SK-N-DZ (cell line): ENCODE results near the gene MARCHF3.
"Not testable (repeated sequence)": the region's sequence is repeated elsewhere in the genome, so short reads cannot be mapped to it uniquely, and the experiment has no call there.

ENCODE experiments used
- DNase-seq: peaks from one replicate; pipeline ENCODE4 v3.0.0-alpha.2; 2015; ENCODE audit warnings: low spot score

Gene MARCHF3

DNA sequence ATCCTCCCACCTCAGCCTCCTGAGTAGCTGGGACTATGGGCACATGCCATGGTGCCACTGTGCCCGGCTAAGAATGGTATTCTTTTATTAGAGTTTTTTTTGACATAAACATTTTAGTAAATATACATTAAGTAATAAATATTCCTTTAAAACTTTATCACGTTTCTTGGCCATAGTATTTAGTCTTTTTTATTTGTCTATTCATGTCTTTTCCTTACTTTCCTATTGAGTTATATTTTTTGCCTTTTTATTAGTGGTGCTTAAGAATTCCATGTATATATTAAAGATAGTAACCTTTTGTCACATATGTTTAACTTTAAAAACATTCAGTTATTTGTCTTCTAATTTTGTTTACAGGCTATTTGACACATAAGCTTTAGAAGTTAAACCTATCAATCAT is 73.4 kb downstream of the MARCHF3 start:
- no peak for DNase-seq

DNA sequence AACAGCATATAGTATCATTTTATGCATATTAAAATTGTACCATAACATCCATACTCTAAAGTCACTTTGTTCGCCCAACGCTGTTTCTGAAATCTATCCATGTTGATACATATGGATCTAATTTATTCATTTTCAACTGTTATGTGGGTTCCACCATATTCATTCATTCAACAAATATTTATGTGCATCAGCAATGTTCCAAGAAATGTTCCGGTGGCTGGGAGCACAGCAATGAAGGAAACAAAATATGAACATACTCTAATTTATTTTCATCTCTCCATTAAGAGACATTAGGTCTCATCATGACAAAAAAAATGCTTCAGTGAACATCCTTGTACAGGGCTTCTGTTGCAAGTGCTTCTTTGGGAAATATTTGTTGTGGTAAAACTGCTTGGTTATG is 75.4 kb downstream of the MARCHF3 start:
- no peak for DNase-seq

- no peak for DNase-seq
Measured at GRCh38 chr5:126953640-126954039, 76.7 kb downstream of the MARCHF3 start.

- DNase-seq = no peak
Measured at GRCh38 chr5:126949475-126949874, 80.9 kb downstream of the MARCHF3 start.

GRCh38 chr5:126948453-126948852 is 81.9 kb downstream of the MARCHF3 start:
- DNase-seq = no peak

DNA sequence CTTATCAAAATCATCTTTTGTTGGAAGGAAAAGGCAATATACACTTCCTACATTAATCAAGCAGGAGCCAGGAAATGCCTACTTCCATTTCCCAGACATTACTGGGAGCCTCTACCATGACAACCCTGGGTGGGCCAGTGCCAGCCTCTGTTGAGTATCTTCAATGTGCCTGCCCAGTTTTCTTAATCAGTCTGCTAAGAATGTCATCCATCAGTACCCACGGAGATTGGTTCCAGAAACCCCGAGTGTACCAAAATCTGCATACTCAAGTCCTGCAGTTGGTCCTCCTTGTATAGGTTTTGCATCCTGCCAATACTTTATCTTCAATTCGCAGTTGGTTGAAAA is 82.4 kb downstream of the MARCHF3 start:
- no peak for DNase-seq

DNA sequence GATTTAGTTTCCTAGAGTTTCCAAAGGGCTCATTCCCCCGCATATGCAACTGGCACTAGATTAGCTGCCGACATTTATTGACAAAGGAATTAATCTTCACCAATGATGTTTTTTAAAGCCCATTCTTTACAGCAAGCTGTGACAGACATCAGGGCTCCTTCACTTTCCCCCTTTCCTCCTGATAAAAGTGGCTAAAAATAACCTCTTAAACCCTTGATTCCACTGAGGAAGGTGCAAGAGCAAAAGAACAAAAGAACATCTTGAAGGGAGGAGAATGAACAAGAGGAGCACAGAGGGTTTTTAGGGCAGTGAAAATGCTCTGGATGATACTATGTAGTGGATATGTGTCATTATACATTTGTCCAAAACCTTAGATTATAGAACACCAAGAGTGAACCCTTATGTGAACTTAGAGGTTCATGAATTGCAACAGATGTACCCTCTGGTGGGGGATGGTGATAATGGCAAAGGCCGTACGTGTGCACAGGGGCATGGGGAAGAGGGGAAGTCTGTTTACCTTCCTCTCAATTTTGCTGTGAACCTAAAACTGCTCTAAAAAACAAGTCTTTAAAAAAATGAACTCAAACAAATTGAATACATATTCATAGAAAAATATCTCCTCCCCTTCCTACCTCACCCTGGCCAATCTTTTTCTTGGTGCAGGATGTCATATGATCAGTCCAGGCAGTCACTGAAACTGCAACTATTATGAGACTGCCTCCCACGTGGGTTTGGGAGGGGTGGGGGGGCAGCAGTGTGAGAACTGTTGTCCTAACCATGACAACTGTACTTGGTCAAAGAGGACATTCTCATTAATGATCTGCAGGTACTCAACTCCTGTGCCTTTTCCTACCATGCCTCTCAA is 83.0 kb downstream of the MARCHF3 start:
- no peak for DNase-seq

GRCh38 chr5:126942908-126943307 is 87.5 kb downstream of the MARCHF3 start:
- not testable (repeated sequence) for DNase-seq

GRCh38 chr5:126941403-126941802 is 89.0 kb downstream of the MARCHF3 start:
- no peak for DNase-seq

- no peak for DNase-seq
Measured at GRCh38 chr5:126939887-126940286, 90.5 kb downstream of the MARCHF3 start.

DNA sequence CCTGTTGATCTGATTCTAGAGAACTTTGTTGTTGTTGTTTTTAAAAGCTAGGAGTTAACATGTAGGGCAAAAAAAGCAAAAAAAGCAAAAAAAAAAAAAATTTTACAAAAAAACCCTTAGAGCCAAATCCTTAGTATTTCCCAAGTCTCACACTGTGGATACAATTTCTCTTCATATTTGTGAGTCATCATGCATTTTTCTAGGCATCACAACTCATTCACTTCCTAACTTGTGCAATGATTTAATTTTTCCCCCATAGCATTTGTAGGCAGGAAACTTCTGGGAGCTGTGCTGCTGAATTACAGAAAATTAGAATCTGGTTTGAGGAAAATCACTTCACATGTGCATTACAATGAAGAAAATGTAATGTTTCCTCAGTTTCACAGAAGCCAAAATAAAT is 91.9 kb downstream of the MARCHF3 start:
- DNase-seq = no peak

- no peak for DNase-seq
Measured at GRCh38 chr5:126937771-126938170, 92.6 kb downstream of the MARCHF3 start.

GRCh38 chr5:126936775-126937418 is 93.5 kb downstream of the MARCHF3 start:
- DNase-seq = no peak

GRCh38 chr5:126931963-126932660 is 98.2 kb downstream of the MARCHF3 start:
- no peak for DNase-seq

DNA sequence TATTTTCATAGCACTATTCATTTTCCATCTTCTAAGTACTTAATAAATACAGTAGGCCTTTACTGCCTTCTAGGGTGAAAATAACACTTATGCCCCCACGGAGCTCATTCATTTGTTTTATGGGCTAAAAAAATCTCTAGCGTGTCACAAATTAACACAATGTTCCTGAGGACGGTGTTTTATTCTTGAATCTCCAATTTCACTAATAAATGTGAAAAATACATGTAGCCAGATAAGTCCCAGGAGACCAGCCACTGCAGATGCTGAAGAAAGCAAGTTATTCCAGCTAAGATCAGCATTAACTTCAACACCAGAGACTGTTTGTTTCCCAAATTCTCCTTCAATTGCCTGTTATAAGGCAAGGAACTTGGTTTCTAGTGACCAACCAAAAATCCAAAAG is 102.3 kb downstream of the MARCHF3 start:
- DNase-seq = no peak

DNA sequence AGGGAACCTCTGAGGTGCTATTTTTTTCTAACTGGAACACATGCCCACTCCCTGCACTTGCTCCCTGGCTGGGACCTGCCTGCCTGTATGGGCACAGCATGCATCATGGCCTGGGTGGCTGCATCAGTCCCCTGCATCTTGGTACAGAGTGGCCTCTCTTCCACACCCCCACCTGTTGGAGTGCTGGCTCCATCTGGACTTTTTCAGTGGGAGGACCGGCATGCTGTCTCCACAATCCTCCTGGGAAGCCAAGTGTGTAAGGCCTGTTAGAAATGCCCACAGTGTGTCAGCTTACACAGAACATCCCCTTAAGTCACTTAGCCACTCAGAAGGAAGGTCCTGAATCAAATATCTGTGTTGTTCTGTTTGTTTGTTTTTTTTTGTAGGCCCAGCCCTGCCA is 102.9 kb downstream of the MARCHF3 start:
- no peak for DNase-seq

DNA sequence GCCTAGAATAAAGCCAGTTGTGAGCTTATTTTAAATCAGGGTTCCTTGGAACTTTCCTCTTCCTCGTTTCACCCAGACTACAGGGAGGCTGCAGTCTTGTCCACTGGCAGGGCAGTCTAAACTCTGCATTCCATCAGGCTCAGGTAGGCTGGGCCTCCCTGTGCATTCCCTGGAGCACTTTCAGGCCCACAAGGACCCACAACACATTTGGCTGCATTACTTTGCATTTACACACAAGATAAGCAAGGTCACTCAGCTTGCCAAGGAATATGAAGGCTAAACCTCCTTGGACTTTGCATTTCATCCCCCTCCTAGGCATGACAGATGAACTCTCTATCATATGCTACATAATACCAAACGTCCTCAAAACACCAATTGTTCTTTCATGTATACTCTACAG is 104.2 kb downstream of the MARCHF3 start:
- no peak for DNase-seq

- DNase-seq = no peak
Measured at GRCh38 chr5:126925482-126925881, 104.9 kb downstream of the MARCHF3 start.

DNA sequence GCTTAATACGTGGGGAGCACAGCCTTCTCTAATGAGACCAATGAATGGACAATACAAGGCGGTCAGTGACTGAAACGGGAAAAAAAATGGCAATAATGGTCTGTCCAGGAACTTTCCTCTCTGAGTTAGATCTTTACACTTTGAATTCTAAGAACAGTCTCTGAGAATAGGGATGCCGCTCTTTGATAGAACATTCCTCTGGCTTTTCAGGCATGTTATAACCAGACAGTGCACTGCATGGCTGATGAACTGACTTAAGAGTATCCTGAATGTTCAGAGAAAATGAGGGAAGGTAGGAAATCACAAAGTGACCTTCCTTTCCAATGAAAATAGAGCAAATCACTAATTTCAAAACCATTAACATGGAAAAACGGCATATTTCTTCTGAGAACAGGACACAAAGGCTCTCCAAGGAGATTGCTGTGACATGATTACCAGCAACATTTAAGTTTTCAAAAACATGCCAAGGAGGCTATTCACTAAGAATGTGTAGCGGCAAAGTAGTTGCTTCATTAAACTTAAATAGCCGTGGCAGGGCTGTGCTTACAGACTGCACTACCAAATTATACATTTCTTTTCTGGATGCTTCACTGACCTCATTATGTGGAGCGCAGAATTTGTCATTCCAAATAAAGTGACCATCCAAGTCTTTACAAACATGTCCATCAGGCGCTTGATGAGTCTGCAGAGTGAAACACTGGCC is 105.9 kb downstream of the MARCHF3 start:
- no peak for DNase-seq

- no peak for DNase-seq
Measured at GRCh38 chr5:126921241-126922091, 108.9 kb downstream of the MARCHF3 start.

DNA sequence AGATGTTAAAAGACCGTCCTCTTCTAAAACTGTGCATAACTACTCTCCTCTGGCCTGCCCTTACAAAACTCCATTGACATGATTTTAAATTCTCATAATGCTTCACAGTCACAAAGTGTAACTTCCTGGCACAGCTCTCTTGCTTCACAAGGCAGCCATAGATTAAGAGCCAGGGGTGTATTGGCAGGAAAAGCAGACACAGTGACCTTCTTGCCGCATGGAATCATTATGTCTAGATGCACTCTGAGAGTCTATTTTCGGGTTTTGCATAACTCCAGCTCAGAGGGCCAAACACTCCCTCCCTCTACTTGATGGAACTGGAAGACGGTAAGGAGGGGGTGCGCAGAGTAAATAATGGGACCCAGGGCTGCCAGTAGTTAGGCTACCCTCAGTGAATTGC is 110.1 kb downstream of the MARCHF3 start:
- no peak for DNase-seq
